ENCODE data around the gene PTPN4. TPM values are rescaled to one million over a fixed set of nuclear protein-coding genes. Genes with fewer than 3 reads are reported as not detected.

The PTPN4 gene
- total and polyA plus RNA-seq, 2 of the 13 experiments (the other 11 are each of a cell fraction or from before 2014, with no cell fraction given) = 20.3 to 34.6 TPM

DNA sequence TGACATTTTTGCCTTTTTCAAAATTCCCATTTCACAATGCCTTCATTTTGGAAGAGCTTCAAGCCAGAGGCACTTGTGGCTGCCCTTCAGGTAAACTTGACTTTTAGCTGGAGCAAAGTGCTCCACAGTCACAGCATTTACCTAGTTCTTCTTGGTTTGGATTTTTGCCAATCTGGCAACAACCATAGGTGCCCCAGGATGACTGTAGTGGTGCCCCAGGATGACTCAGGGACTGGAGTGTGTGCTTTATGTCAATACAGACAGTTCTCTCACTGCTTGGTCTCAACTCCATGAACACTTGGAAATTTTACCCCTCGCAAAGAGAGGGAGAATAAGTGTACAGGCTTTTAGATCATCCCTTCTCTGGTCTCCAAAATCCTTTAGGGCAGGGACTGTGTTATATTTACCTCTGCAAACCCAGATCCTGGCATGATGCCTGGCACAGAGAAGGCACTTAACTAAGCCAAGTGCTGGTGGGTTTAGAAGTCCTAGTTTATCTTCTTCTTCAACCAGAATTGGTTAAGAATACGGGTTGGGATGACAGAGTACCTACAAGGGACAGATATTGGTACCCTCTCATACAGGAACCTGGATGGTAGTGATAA lies 15.3 kb upstream of the PTPN4 start (continued):
- TF ChIP-seq MAFK (conservative IDR thresholded peaks at IDR 0.05 in 1 of 2, IDR thresholded peaks at IDR 0.05 in 1 of 2; ENCODE audit: low read length in 2 of 2) (0 out of 4 replicates have a peak, but pooled peaks of 1 of the 2 experiments have one; percentile 8), RORA (CRISPR knock-in tag; IDR thresholded peaks at IDR 0.05) (no peak), ZNF333 (CRISPR knock-in tag; IDR thresholded peaks at IDR 0.05; ENCODE audit: borderline replicate concordance) (no peak), CHD4 (IDR thresholded peaks at IDR 0.05; ENCODE audit: borderline replicate concordance, low read length) (no peak), NFE2L2 (IDR thresholded peaks at IDR 0.05; ENCODE audit: low read length) (peak; percentile 30; the same call in 1 of the 2 replicates), MXI1 (IDR thresholded peaks at IDR 0.05; ENCODE audit: borderline replicate concordance, low read depth, low read length) (no peak), DR1 (CRISPR knock-in tag; IDR thresholded peaks at IDR 0.05) (no peak)
- TF ChIP-seq, protein P1, sequence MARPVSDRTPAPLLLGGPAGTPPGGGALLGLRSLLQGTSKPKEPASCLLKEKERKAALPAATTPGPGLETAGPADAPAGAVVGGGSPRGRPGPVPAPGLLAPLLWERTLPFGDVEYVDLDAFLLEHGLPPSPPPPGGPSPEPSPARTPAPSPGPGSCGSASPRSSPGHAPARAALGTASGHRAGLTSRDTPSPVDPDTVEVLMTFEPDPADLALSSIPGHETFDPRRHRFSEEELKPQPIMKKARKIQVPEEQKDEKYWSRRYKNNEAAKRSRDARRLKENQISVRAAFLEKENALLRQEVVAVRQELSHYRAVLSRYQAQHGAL (CRISPR knock-in tag; IDR thresholded peaks at IDR 0.05; ENCODE audit: not compliant biosample characterization) = no peak
- TF ChIP-seq, protein P2, sequence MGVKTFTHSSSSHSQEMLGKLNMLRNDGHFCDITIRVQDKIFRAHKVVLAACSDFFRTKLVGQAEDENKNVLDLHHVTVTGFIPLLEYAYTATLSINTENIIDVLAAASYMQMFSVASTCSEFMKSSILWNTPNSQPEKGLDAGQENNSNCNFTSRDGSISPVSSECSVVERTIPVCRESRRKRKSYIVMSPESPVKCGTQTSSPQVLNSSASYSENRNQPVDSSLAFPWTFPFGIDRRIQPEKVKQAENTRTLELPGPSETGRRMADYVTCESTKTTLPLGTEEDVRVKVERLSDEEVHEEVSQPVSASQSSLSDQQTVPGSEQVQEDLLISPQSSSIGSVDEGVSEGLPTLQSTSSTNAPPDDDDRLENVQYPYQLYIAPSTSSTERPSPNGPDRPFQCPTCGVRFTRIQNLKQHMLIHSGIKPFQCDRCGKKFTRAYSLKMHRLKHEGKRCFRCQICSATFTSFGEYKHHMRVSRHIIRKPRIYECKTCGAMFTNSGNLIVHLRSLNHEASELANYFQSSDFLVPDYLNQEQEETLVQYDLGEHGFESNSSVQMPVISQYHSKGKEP (CRISPR knock-in tag; IDR thresholded peaks at IDR 0.05) = no peak
- TF ChIP-seq, protein P3, sequence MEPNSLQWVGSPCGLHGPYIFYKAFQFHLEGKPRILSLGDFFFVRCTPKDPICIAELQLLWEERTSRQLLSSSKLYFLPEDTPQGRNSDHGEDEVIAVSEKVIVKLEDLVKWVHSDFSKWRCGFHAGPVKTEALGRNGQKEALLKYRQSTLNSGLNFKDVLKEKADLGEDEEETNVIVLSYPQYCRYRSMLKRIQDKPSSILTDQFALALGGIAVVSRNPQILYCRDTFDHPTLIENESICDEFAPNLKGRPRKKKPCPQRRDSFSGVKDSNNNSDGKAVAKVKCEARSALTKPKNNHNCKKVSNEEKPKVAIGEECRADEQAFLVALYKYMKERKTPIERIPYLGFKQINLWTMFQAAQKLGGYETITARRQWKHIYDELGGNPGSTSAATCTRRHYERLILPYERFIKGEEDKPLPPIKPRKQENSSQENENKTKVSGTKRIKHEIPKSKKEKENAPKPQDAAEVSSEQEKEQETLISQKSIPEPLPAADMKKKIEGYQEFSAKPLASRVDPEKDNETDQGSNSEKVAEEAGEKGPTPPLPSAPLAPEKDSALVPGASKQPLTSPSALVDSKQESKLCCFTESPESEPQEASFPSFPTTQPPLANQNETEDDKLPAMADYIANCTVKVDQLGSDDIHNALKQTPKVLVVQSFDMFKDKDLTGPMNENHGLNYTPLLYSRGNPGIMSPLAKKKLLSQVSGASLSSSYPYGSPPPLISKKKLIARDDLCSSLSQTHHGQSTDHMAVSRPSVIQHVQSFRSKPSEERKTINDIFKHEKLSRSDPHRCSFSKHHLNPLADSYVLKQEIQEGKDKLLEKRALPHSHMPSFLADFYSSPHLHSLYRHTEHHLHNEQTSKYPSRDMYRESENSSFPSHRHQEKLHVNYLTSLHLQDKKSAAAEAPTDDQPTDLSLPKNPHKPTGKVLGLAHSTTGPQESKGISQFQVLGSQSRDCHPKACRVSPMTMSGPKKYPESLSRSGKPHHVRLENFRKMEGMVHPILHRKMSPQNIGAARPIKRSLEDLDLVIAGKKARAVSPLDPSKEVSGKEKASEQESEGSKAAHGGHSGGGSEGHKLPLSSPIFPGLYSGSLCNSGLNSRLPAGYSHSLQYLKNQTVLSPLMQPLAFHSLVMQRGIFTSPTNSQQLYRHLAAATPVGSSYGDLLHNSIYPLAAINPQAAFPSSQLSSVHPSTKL (CRISPR knock-in tag; IDR thresholded peaks at IDR 0.05) = peak; percentile 27; the same call in 1 of the 2 replicates
- TF ChIP-seq, protein P4, sequence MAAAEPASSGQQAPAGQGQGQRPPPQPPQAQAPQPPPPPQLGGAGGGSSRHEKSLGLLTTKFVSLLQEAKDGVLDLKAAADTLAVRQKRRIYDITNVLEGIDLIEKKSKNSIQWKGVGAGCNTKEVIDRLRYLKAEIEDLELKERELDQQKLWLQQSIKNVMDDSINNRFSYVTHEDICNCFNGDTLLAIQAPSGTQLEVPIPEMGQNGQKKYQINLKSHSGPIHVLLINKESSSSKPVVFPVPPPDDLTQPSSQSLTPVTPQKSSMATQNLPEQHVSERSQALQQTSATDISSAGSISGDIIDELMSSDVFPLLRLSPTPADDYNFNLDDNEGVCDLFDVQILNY (CRISPR knock-in tag; conservative IDR thresholded peaks at IDR 0.05) = no peak
- TF ChIP-seq, protein P5, sequence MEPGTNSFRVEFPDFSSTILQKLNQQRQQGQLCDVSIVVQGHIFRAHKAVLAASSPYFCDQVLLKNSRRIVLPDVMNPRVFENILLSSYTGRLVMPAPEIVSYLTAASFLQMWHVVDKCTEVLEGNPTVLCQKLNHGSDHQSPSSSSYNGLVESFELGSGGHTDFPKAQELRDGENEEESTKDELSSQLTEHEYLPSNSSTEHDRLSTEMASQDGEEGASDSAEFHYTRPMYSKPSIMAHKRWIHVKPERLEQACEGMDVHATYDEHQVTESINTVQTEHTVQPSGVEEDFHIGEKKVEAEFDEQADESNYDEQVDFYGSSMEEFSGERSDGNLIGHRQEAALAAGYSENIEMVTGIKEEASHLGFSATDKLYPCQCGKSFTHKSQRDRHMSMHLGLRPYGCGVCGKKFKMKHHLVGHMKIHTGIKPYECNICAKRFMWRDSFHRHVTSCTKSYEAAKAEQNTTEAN (CRISPR knock-in tag; conservative IDR thresholded peaks at IDR 0.05) = no peak

Measured in HepG2 (cell line).